NCI-H526 (cell line): ENCODE data around the gene INSYN1.

Source experiments
- DNase-seq, 2 experiments: peaks; one replicate each; lab custom pipeline; 2025; lab: John Stamatoyannopoulos, UW

The INSYN1 gene

DNA sequence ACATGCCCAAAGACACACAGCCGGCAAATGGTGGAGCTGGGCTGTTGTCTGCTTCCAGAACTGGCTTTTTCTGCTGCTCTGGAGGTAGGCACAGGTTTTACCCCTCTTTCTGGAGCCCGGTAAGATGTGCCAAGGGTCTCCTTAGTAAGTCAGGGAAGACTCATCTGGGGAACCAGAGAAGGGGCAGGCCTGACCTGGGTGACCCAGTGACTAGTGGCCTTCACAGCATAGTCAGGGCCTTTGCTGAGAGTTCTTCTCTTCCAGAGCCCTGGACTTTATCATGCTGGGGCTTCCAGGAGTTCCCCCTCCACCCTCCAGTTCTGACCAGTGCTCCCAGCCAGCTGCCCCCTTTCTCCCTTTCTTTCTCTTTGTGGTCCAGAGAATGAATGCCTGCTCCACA, 65.8 kb downstream of the INSYN1 start:
- no peak for DNase-seq

DNA sequence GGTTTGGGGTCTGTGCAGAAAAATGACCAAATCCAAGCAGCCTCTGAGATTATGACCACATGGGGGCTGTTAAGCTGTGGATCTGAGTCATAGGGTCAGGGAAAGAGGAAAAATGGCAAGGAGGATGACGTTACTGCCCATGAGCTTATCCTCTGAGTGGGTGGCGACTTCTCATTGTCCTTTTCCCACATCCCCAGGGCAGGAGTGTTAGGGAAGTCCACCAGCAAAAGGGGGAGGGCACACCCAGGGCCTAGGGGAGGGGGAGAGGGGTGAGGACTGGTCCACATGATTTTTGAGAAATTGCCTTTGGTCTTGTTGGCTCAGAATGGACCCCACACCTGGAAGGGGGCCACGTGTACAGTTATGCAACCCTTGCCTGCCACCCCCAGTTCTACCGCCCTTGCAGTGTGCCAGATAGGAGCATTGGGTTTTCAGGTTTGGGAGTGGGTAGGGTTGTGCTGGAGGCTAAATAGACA, 66.3 kb downstream of the INSYN1 start:
- DNase-seq = no peak

DNA sequence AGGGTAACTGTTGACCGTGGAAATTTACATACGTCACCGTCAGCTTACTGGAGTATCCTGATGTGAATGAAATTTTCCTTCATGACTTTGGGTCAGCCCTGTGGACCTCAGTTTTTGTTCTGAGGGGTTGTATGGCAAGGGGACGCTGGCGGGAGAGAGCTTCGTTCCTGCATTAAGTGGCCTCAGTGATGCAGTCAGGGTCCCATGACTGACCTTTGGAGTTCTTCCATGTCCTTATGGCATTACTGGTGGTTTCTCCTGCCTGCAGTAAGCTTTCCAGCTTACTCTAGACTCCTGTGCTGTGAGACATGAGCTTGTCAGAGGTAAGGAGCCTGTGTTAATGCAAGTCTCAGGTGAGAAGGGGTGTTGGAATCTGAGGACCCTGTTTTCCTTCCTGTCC, 67.2 kb downstream of the INSYN1 start:
- no peak for DNase-seq
